Gastrocnemius medialis (tissue), 4 donors: ENCODE measurements around the gene OR11L1. TPM values are rescaled to one million over a fixed set of nuclear protein-coding genes. Genes with fewer than 3 reads are reported as not detected.

Experiments
- ATAC-seq, 2 donors: fragments of 150-250 bp; one replicate each; pipeline ENCODE4 v1.9.1; 2016
- DNase-seq, 2 donors: peaks; one replicate each; pipeline ENCODE4 v3.0.0-alpha.2; 2019
- H3K27ac ChIP-seq, 4 donors: fragments of 200-600 bp; sonication (generic); 1 replicate in 1 of 4; 2 replicates in 3 of 4; pipeline ENCODE4 v1.5.1; 2016 to 2018; ENCODE audit warnings: mild to moderate bottlenecking in 2 of 4, moderate library complexity in 1 of 4
- H3K27me3 ChIP-seq, 3 donors: fragments of 200-600 bp; sonication (generic) in 2 of 3; 1 replicate in 1 of 3; 2 replicates in 2 of 3; pipeline versions ENCODE4 v1.5.1 to v1.6.0; 2016 to 2019; ENCODE audit warnings: mild to moderate bottlenecking in 1 of 3, moderate library complexity in 1 of 3
- H3K36me3 ChIP-seq, 2 donors: fragments of 200-600 bp; sonication (generic) in 1 of 2; one replicate each; pipeline ENCODE4 v1.5.1; 2017 to 2018
- H3K4me1 ChIP-seq, 2 donors: fragments of 200-600 bp; sonication (generic) in 1 of 2; one replicate each; pipeline ENCODE4 v1.5.1; 2016 to 2017; ENCODE audit warnings: mild to moderate bottlenecking in 2 of 2
- H3K4me3 ChIP-seq, 4 donors: fragments of 200-600 bp; sonication (generic) in 3 of 4; 1 replicate in 1 of 4; 2 replicates in 3 of 4; pipeline ENCODE4 v1.5.1; 2016 to 2019; ENCODE audit warnings: mild to moderate bottlenecking in 2 of 4
- H3K9me3 ChIP-seq, 3 donors: fragments of 200-600 bp; sonication (generic) in 2 of 3; 1 replicate in 1 of 3; 2 replicates in 2 of 3; pipeline ENCODE4 v1.5.1; 2016 to 2019
- POLR2A ChIP-seq, 2 donors: fragments of 450-650 bp; IDR thresholded peaks; one replicate each; pipeline ENCODE4 v1.6.1; 2017; ENCODE audit warnings: antibody characterized with exemption in 2 of 2, mild to moderate bottlenecking in 2 of 2, moderate library complexity in 2 of 2
- in situ Hi-C, 4 donors: fragments of 200-750 bp; cut with MboI; loops; one replicate each; pipeline versions ENCODE4 v1.15.0 to v1.8.0; 2017; ENCODE audit warnings: low sequenced_read_pairs in 4 of 4
- intact Hi-C: fragments of 100-400 bp; cut with DNase I; formaldehyde crosslinking; loops from one replicate; pipeline ENCODE4 v1.15.1; 2023; ENCODE audit warnings: low total_unique reads
- total RNA-seq, 4 donors: library from RNA; depleted of rRNA; stranded (reverse); fragments of >200 nt; gene quantifications; one replicate each; pipeline versions ENCODE4 v1.1.0 to v1.2.3, GENCODE V29; 2016
- TF ChIP-seq, protein P1 (sequence below), 5 experiments: fragments of 450-650 bp in 3 of 5; fragments of 200-600 bp in 2 of 5; sonication (generic) in 2 of 5; IDR thresholded peaks in 4 of 5; conservative IDR thresholded peaks in 1 of 5; 1 replicate in 4 of 5; 2 replicates in 1 of 5; pipeline ENCODE4 v1.5.1; 2016 to 2019; ENCODE audit warnings: antibody characterized with exemption in 5 of 5, mild to moderate bottlenecking in 3 of 5, moderate library complexity in 3 of 5

The OR11L1 gene
- total RNA-seq, 4 donors from 2014 or later: not detected

DNA sequence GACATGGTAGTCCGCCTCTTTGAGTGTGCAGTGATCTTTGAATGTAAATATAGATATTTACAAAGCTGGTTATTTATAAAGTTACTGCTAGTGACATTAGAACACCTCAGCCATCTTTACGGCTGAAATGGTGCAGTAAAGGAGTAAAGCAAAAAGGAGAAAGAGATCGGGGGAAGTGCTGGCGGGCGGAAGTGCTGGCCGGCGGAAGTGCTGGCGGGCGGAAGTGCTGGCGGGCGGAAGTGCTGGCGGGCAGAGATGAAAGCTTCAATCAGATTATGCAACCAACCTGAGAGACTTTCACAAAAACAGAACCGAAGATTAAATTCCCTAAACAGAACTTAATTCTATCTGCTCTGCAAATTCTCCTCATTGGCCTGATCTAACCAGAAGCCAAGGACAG, 16.3 kb downstream of the OR11L1 start:
- H3K9me3 ChIP-seq: no peaks in the 10 kb centered on the region
- no peaks in the 10 kb centered on the region for H3K4me1 ChIP-seq
- intact Hi-C loops (no loop called here), in situ Hi-C loops (no loop called here)
- DNase-seq (no peak), ATAC-seq (no peak)
- H3K4me3 ChIP-seq: no peak overlapping the region
- H3K27me3 ChIP-seq: no peaks in the 10 kb centered on the region
- no peaks in the 10 kb centered on the region for H3K36me3 ChIP-seq
- no peak overlapping the region for H3K27ac ChIP-seq
- TF ChIP-seq POLR2A (IDR thresholded peaks at IDR 0.05): no peak

DNA sequence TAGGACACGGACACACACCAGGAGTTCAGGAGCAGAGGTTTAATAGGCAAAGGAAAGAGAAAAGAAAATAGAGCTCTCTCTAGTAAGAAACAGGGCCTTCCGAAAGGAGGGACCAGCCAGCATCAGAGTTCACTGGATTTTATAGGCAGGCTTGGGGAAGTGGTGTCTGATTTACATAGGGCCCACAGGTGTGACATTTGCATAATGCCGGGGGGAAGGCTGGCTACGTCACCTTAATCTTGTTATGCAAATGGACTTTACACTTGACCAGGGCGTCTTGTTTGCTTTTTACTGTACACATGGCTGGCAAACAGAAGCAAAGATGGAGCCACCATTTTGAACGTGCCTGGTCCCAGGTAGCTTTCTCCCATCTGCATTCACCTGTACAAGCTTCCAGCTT, 17.7 kb downstream of the OR11L1 start, which contains the start of gene OR14A16:
TSS of gene OR14A16 (minus strand) at position 97 of the 400 bp plus-strand sequence. CDS start 8,390 bp downstream, outside the sequence.
- intact Hi-C loops (no loop called here), in situ Hi-C loops (no loop called here)
- no peak for DNase-seq

DNA sequence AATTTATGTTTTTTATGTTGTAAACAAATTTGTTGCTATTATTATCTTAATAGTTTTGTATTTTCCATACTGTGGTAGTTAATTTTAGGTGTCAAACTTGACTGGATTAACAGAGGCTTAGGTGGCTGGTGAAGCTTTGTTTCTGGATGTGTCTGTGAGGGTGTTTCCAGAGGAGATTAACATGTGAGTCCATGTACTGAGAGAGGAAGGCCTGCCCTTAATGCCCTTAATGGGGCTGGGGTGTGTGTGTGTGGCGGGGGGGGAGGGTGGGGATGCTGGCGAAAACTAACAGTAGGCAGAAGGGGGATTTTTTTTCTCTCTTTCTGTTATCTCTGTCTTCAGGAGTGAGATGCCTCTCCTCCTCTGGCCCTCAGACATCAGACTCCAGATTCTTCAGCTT, 19.6 kb downstream of the OR11L1 start:
- no peak overlapping the region for H3K27ac ChIP-seq
- no peaks in the 10 kb centered on the region for H3K36me3 ChIP-seq
- intact Hi-C loops (no loop called here), in situ Hi-C loops (no loop called here)
- no peaks in the 10 kb centered on the region for H3K9me3 ChIP-seq
- ATAC-seq: no peak
- no peak overlapping the region for H3K4me3 ChIP-seq
- TF ChIP-seq, protein P1, sequence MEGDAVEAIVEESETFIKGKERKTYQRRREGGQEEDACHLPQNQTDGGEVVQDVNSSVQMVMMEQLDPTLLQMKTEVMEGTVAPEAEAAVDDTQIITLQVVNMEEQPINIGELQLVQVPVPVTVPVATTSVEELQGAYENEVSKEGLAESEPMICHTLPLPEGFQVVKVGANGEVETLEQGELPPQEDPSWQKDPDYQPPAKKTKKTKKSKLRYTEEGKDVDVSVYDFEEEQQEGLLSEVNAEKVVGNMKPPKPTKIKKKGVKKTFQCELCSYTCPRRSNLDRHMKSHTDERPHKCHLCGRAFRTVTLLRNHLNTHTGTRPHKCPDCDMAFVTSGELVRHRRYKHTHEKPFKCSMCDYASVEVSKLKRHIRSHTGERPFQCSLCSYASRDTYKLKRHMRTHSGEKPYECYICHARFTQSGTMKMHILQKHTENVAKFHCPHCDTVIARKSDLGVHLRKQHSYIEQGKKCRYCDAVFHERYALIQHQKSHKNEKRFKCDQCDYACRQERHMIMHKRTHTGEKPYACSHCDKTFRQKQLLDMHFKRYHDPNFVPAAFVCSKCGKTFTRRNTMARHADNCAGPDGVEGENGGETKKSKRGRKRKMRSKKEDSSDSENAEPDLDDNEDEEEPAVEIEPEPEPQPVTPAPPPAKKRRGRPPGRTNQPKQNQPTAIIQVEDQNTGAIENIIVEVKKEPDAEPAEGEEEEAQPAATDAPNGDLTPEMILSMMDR (IDR thresholded peaks at IDR 0.05 in 4 of 5, conservative IDR thresholded peaks at IDR 0.05 in 1 of 5): no peak
- TF ChIP-seq POLR2A (IDR thresholded peaks at IDR 0.05): no peak
- H3K4me1 ChIP-seq: no peaks in the 10 kb centered on the region
- DNase-seq: no peak
- no peaks in the 10 kb centered on the region for H3K27me3 ChIP-seq

More for the DNA sequence above, 17.7 kb downstream of the OR11L1 start, which contains the start of gene OR14A16:
- no peak for ATAC-seq
- no peak within 1 kb of the TSS for H3K27ac ChIP-seq
- H3K36me3 ChIP-seq: no peaks in the 10 kb centered on the region
- TF ChIP-seq, protein P1 (IDR thresholded peaks at IDR 0.05 in 4 of 5, conservative IDR thresholded peaks at IDR 0.05 in 1 of 5): no peak
- no peak for TF ChIP-seq POLR2A (IDR thresholded peaks at IDR 0.05)
- H3K27me3 ChIP-seq: no peaks in the 10 kb centered on the region
- H3K4me1 ChIP-seq: no peaks in the 10 kb centered on the region
- H3K9me3 ChIP-seq: no peaks in the 10 kb centered on the region
- no peak within 1 kb of the TSS for H3K4me3 ChIP-seq

DNA sequence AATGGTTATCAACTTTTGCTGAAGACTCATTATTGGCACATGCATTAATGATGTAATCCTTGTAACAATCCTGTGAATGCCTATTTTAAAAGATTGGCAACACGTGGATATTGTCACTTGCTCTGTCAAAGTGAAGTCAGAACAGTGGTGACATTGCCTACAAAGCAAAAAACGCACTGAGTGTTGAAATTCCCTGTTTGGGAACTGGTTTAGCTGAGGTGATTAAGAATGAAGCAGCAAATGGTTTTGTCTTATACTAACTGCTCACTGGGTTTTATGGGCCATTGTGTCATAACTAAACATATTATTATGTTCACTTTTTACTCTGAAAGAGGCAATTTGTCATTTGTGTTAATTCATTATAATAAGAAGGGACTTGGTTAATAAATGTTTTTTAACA, 29.1 kb downstream of the OR11L1 start:
- Histone ChIP-seq H3K9me3 (no peaks in the 10 kb centered on the region), H3K4me1 (no peaks in the 10 kb centered on the region), H3K4me3 (no peak overlapping the region), H3K27ac (no peak overlapping the region), H3K36me3 (no peaks in the 10 kb centered on the region), H3K27me3 (no peaks in the 10 kb centered on the region)
- intact Hi-C loops (no loop called here), in situ Hi-C loops (no loop called here)
- TF ChIP-seq POLR2A (IDR thresholded peaks at IDR 0.05): no peak
- TF ChIP-seq, protein P1 (IDR thresholded peaks at IDR 0.05 in 4 of 5, conservative IDR thresholded peaks at IDR 0.05 in 1 of 5): no peak
- DNase-seq (no peak), ATAC-seq (no peak)

DNA sequence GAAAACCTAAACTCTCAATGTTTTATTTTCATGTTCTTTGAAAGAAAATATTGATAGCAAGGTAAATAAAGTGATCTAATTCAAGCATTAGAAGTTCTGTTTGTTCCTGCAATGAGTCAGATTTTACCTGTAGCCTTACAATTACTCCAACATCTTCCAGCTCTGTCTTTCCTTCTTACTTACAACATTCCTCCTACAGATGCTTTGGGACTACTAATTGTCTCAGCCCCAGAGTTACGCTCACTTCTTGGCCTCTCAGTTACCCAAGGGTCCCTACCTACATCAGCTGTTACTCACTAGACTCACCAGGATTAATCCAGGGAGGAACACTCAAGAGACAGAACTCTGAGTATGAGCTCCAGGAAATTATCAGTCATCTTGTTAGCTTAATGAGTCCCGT, 44.2 kb downstream of the OR11L1 start:
- Histone ChIP-seq H3K4me1 (no peaks in the 10 kb centered on the region), H3K27ac (no peak overlapping the region), H3K27me3 (no peaks in the 10 kb centered on the region), H3K4me3 (no peak overlapping the region), H3K36me3 (no peaks in the 10 kb centered on the region), H3K9me3 (no peaks in the 10 kb centered on the region)
- ATAC-seq (no peak), DNase-seq (no peak)
- in situ Hi-C loops: no loop called here
- TF ChIP-seq POLR2A (IDR thresholded peaks at IDR 0.05): no peak
- TF ChIP-seq, protein P1 (IDR thresholded peaks at IDR 0.05 in 4 of 5, conservative IDR thresholded peaks at IDR 0.05 in 1 of 5): no peak
- intact Hi-C loops: no loop called here

Other genes starting within 250 kb of the OR11L1 start
- not detected for gene OR2G3, start 236.3 kb downstream of the OR11L1 start, total RNA-seq
- not detected for gene OR13G1, start 162.2 kb downstream of the OR11L1 start, total RNA-seq
- gene OR6F1, start 125.2 kb downstream of the OR11L1 start, total RNA-seq: not detected
- not detected for gene OR14K1, start 103.3 kb downstream of the OR11L1 start, total RNA-seq
- not detected for gene OR14A2, start 93.8 kb downstream of the OR11L1 start, total RNA-seq
- not detected for gene OR1C1, start 81.3 kb downstream of the OR11L1 start, total RNA-seq
- gene OR14A16, start 17.8 kb downstream of the OR11L1 start, total RNA-seq: not detected
- 1 to 10 TPM in 1 of 4 donors, under 1 TPM in 3; 0.26 to 1.5 (median 0.49) TPM for gene TRIM58, start 15.3 kb upstream of the OR11L1 start, total RNA-seq
- under 1 TPM in 1 of 4 donors, not detected in 3; 0.80 TPM for gene OR2W3, start 53.7 kb upstream of the OR11L1 start, total RNA-seq
- gene OR2T8, start 78.4 kb upstream of the OR11L1 start, total RNA-seq: not detected
- not detected for gene OR2AJ1, start 83.0 kb upstream of the OR11L1 start, total RNA-seq
- gene OR2L8, start 107.0 kb upstream of the OR11L1 start, total RNA-seq: not detected
- not detected for gene OR2AK2, start 123.3 kb upstream of the OR11L1 start, total RNA-seq
- not detected for gene OR2L5, start 171.8 kb upstream of the OR11L1 start, total RNA-seq
- gene OR2L2, start 188.2 kb upstream of the OR11L1 start, total RNA-seq: not detected
- gene OR2L3, start 204.9 kb upstream of the OR11L1 start, total RNA-seq: not detected